GM18502 (cell line): ENCODE measurements around the gene CAPN1.
"Not testable (repeated sequence)": the region's sequence is repeated elsewhere in the genome, so short reads cannot be mapped to it uniquely, and the experiment has no call there.

Experiments
- ATAC-seq: cut with Tn5 transposase; IDR thresholded peaks from one replicate; pipeline ENCODE4 v1.9.1; 2021; ENCODE audit warnings: mild to moderate bottlenecking; ENCODE audit not compliant: unreplicated experiment, poor library complexity

The CAPN1 gene

GRCh38 chr11:65181569-65182257 lies at the start of gene CAPN1:
CAPN1 (plus strand) TSS chr11:65181928; CDS start chr11:65182702, 774 bp downstream.
- peak; percentile 54 for ATAC-seq

- peak; percentile 39 for ATAC-seq
Observed at GRCh38 chr11:65132238-65132987, 49.3 kb upstream of the CAPN1 start.

DNA sequence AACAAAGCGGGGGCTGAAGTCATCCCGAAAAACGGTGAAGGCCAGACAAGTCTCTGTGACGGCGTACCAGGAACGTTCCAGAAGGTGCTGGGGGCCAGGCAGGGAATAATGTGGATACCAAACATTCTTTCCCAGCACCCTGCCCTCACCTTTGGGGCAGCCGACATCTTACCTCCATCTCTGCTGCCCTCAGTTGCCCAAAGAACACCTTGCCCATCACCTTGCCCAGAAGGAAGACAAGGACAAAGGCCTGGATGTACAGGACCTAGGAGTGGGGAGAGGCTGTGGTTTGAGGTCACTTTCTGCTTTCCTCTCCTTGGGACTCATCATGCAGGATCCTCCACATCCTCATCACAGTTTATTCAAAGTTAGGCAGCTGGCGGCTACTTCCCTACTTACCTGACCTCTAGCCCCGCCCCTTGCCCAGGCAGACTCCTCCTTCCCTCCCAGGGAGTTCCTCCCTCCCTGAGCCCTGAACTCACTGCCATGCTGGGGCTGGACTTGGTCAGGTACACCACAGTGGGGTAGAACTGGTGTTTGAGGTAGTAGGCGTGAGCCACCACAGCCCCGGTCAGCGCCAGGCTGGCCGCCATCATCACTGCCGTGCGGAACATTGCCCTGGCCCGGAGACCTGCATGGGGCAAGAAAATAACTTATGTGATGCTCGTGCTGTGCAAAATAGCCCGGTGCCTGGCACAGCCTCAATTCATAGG lies 48.6 kb upstream of the CAPN1 start:
- no peak for ATAC-seq

GRCh38 chr11:65133724-65134123 lies 48.0 kb upstream of the CAPN1 start:
- ATAC-seq = no peak

DNA sequence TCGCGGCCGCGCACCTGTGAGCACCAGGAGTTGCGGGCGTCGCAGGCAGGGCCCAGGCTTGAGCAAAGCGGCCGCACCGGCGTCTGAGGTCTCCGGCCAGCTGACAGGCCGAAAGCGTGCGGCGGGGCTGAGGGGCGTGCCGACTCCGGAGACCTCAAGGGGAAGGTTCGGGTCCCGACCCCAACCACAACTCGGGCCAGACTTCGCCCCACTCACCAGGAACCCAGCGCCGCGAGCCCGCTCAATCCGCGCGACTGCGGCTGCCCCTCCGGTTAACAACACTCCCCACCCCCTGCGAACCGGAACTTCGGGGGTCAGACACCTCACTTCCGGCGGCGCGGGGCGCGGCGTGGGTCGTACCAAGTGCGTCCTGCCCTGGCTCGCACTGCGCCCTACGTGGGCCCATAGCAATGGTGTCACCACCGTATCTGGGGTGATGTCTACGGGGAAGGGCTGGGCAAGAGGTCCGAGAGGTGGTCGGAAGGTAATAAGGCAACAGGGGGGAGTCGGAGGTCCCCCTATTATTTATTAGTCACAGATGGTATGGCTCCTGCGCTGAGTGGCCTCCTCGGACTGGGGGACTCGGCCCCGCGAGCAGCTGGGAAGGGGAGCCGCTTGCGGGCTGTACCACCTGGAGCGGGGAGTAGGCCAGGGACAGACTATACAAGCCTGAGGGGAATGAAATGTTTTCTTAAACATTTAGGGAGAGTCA lies 47.3 kb upstream of the CAPN1 start, which contains the start of gene SYVN1:
TSS of gene SYVN1 (minus strand) at position 280 of the 712 bp plus-strand sequence. CDS start 918 bp downstream, outside the sequence.
- peak; percentile 63 for ATAC-seq

DNA sequence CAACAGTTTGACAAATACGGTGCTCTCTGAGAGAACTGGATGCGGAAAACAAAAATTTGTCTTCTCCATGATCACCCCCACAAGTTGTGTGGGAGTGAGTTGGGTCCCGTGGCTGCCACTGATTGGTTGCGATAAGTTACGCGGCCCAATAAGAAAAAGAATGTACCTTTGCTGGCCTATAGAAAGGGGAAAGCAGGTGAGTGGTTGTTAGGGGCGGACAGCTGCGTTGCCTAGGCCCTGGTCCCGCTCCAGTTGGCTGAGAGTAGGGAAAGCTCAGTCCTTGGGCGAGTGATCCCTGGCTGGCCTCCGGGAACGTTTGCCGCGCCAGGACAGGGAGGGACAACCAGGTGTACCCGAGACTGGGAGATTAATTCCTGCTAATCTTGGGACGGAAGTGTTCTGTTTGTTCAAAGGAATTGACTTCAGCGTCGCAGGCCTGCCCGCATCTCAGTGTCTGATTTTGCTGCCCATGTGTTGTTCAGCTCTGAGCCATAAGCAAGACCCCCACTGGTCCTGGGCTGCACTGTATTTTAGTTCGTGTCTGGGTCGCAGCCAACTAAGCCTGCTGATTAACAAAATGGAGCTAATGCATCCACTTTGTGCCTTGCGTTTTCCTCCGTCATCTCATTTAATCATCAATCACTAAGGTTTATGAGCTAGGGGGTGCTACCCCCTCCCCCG lies 46.6 kb upstream of the CAPN1 start:
- ATAC-seq = peak; percentile 67

DNA sequence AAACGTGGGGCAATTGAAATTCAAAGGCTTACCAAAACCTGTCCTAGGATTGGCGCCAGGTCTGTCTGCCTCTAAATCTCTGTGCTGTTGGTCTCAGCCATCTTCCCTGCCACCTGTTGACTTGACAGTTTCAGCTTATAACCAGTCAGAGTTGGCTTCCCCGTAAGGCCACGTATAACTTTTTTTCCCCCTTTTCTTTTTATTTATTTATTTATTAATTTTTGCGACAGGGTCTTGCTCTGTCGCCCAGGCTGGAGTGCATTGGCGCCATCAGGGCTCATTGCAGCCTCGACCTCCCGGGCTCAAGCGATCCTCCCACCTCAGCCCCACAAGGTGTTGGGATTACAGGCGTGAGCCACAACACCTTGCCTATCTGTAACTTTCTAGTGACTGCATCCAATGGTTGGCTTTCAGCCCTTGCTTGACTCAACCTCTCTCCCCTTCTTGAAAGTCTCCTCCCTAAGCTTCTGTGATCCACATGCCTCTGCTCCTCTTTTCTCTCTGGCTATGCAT lies 46.0 kb upstream of the CAPN1 start:
- no peak for ATAC-seq

DNA sequence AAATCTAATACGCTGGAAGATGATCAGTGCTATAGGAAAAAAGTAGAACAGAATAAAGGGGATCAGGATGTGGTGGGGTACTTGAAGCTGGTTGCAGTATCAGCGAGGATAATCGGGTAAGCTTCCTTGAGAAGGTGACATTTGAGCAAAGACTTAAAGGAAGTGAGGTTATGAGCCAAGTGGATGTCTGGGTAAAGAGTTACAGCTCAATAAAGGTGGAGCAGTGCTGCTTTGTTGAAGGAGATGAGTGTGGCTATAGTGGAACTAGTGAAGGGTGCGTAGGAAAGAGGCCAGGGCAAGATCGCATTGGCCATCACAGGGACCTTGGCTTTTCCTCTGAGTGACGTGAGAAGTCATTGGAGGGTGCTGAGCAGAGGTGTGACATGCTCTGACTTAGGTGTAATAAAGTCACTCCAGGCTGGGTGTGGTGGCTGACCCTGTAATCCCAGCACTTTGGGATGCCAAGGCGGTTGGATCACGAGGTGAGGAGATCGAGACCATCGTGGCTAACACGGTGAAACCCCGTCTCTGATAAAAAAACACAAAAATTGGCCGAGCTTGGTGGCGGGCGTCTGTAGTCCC lies 45.1 kb upstream of the CAPN1 start:
- no peak for ATAC-seq

GRCh38 chr11:65141896-65142494 lies 39.7 kb upstream of the CAPN1 start:
- no peak for ATAC-seq

GRCh38 chr11:65147352-65148075 lies 34.2 kb upstream of the CAPN1 start:
- no peak for ATAC-seq

GRCh38 chr11:65148657-65149056 lies 33.1 kb upstream of the CAPN1 start:
- no peak for ATAC-seq

GRCh38 chr11:65150131-65150508 lies 31.6 kb upstream of the CAPN1 start:
- ATAC-seq = not testable (repeated sequence)

- ATAC-seq = peak; percentile 53
Observed at GRCh38 chr11:65150509-65151299, 31.0 kb upstream of the CAPN1 start.

- no peak for ATAC-seq
Observed at GRCh38 chr11:65151331-65151899, 30.3 kb upstream of the CAPN1 start.

- ATAC-seq = no peak
Observed at GRCh38 chr11:65152122-65152521, 29.6 kb upstream of the CAPN1 start.

GRCh38 chr11:65156256-65156655 lies 25.5 kb upstream of the CAPN1 start:
- no peak for ATAC-seq

DNA sequence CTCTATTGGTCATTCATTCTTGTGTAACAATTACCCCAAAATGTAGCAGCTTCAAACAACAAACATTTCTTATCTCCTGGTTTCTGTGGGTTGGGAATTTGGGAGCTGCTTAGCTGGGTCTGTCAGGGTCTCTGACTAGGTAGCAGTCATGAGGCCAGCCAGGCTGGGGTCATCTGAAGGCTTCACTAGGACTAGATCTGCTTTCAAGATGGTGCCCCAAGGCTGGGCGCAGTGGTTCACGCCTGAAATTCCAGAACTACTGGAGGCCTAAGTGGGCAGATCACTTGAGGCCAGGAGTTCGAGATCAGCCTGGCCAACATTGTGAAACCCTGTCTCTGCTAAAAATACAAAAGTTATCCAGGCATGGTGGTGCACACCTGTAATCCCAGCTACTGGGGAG lies 24.8 kb upstream of the CAPN1 start:
- no peak for ATAC-seq
